H1 (cell line): Measurements from ENCODE around the gene RORB. TPM values are rescaled to one million over a fixed set of nuclear protein-coding genes. Genes with fewer than 3 reads are reported as not detected.
A peak's percentile ranks its signal among the peaks of the same experiment; 100 is the strongest.

Source experiments
- CTCF ChIA-PET: fragments of 300-600 bp; sonication (Branson Sonifier 250); formaldehyde crosslinking; loops from one replicate; lab custom pipeline; 2021; ENCODE audit not compliant: partially characterized antibody; lab: Charles Lee
- POLR2A ChIA-PET: fragments of 300-600 bp; sonication (Branson Sonifier 250); formaldehyde crosslinking; loops from one replicate; lab custom pipeline; 2021; ENCODE audit warnings: inconsistent platforms; ENCODE audit not compliant: partially characterized antibody; lab: Charles Lee
- DNase-seq, 2 experiments: peaks; one replicate each; pipeline versions ENCODE4 v3.0.0 to v3.0.0-alpha.2; 2010 to 2022; ENCODE audit warnings: low spot score in 2 of 2, low read depth in 1 of 2, mixed read lengths in 1 of 2
- FAIRE-seq: peaks from 2 replicates; lab custom pipeline; 2011; peaks lifted over from hg19 to GRCh38; lab: Jason Lieb, UNC
- H2AFZ ChIP-seq: 2 replicates; pipeline ENCODE4 v1.8.1; 2012; ENCODE audit warnings: low read length, inconsistent platforms
- H2AK5ac ChIP-seq: 2 replicates; pipeline ENCODE4 v1.6.1; 2013; ENCODE audit warnings: low read depth, low read length
- H2BK120ac ChIP-seq: replicated peaks from 2 replicates; pipeline ENCODE3; 2013; ENCODE audit warnings: low read depth, low read length, inconsistent platforms
- H2BK12ac ChIP-seq: 2 replicates; pipeline ENCODE4 v1.6.1; 2013; ENCODE audit warnings: low read depth, low read length
- H2BK15ac ChIP-seq: 2 replicates; pipeline ENCODE4 v1.6.1; 2013; ENCODE audit warnings: low read length
- H2BK20ac ChIP-seq: 2 replicates; pipeline ENCODE4 v1.6.1; 2013; ENCODE audit warnings: low read length
- H2BK5ac ChIP-seq: 2 replicates; pipeline ENCODE4 v1.6.1; 2013; ENCODE audit warnings: low read depth, low read length
- H3K14ac ChIP-seq: 2 replicates; pipeline ENCODE4 v1.6.1; 2013; ENCODE audit warnings: inconsistent platforms; ENCODE audit not compliant: insufficient read length
- H3K18ac ChIP-seq: 2 replicates; pipeline ENCODE4 v1.6.1; 2013; ENCODE audit warnings: low read length; ENCODE audit errors: extremely low read depth
- H3K23ac ChIP-seq: 2 replicates; pipeline ENCODE4 v1.6.1; 2013; ENCODE audit warnings: inconsistent platforms; ENCODE audit not compliant: insufficient read length
- H3K23me2 ChIP-seq: 2 replicates; pipeline ENCODE4 v1.6.1; 2013; ENCODE audit warnings: low read depth, low read length
- H3K27ac ChIP-seq: 2 replicates; pipeline ENCODE4 v1.6.1; 2011; ENCODE audit warnings: low read depth, low read length, inconsistent platforms
- H3K27me3 ChIP-seq, 4 experiments: replicated peaks in 1 of 4; 1 replicate in 1 of 4; 2 replicates in 3 of 4; pipeline versions ENCODE4 v1.6.1 to v1.8.1; 2011 to 2013; ENCODE audit warnings: low read length in 3 of 4, mild to moderate bottlenecking in 3 of 4, inconsistent platforms in 2 of 4, mixed read lengths in 2 of 4, moderate library complexity in 1 of 4; ENCODE audit not compliant: control insufficient read depth in 3 of 4, insufficient read depth in 3 of 4; ENCODE audit errors: extremely low read depth in 1 of 4
- H3K36me3 ChIP-seq, 4 experiments: 2 replicates each; pipeline versions ENCODE4 v1.6.1 to v1.8.1; 2011 to 2013; ENCODE audit warnings: mild to moderate bottlenecking in 4 of 4, low read length in 3 of 4, moderate library complexity in 2 of 4, control low read depth in 1 of 4, inconsistent platforms in 1 of 4; ENCODE audit not compliant: insufficient read depth in 4 of 4, control insufficient read depth in 2 of 4
- H3K4ac ChIP-seq: replicated peaks from 2 replicates; pipeline ENCODE3; 2013; ENCODE audit warnings: low read length, low read depth, mixed read lengths, inconsistent platforms; ENCODE audit not compliant: insufficient read length
- H3K4me1 ChIP-seq, 4 experiments: replicated peaks in 1 of 4; 1 replicate in 1 of 4; 2 replicates in 3 of 4; pipeline versions ENCODE4 v1.6.1 to v1.8.1; 2011 to 2013; ENCODE audit warnings: low read length in 3 of 4, inconsistent platforms in 2 of 4, mixed read lengths in 1 of 4; ENCODE audit not compliant: insufficient read depth in 4 of 4, control insufficient read depth in 3 of 4
- H3K4me2 ChIP-seq, 2 experiments: 2 replicates each; pipeline versions ENCODE4 v1.6.1 to v1.8.1; 2011 to 2013; ENCODE audit warnings: low read depth in 2 of 2, low read length in 2 of 2, control low read depth in 1 of 2, inconsistent platforms in 1 of 2, mild to moderate bottlenecking in 1 of 2; ENCODE audit not compliant: insufficient read depth in 1 of 2
- H3K4me3 ChIP-seq, 4 experiments: fragments of 200-600, 300-600 bp in 1 of 4; sonication (generic), shearing (Covaris generic), sonication (Bioruptor Twin) in 1 of 4; 2 replicates each; pipeline versions ENCODE4 v1.5.1 to v1.8.1; 2011 to 2016; ENCODE audit warnings: low read length in 4 of 4, low read depth in 3 of 4, control low read depth in 2 of 4, inconsistent platforms in 2 of 4, mild to moderate bottlenecking in 2 of 4, mixed read lengths in 1 of 4, moderate library complexity in 1 of 4; ENCODE audit not compliant: insufficient read depth in 2 of 4; ENCODE audit errors: extremely low read depth in 1 of 4
- H3K56ac ChIP-seq: replicated peaks from 2 replicates; pipeline ENCODE3; 2013; ENCODE audit warnings: low read depth, mild to moderate bottlenecking, mixed read lengths, low read length, inconsistent platforms; ENCODE audit not compliant: insufficient read length
- H3K79me1 ChIP-seq: 2 replicates; pipeline ENCODE4 v1.6.1; 2013; ENCODE audit warnings: low read depth, low read length, control low read depth
- H3K79me2 ChIP-seq, 2 experiments: 2 replicates each; pipeline versions ENCODE4 v1.6.1 to v1.8.1; 2012 to 2013; ENCODE audit warnings: low read length in 2 of 2, mild to moderate bottlenecking in 2 of 2, inconsistent platforms in 1 of 2; ENCODE audit not compliant: insufficient read depth in 2 of 2, control insufficient read depth in 1 of 2
- H3K9ac ChIP-seq, 4 experiments: replicated peaks in 1 of 4; 1 replicate in 1 of 4; 2 replicates in 3 of 4; pipeline versions ENCODE4 v1.6.1 to v1.8.1; 2011 to 2013; ENCODE audit warnings: low read depth in 3 of 4, low read length in 3 of 4, control low read depth in 2 of 4, mild to moderate bottlenecking in 2 of 4, moderate library complexity in 2 of 4, inconsistent platforms in 1 of 4; ENCODE audit errors: extremely low read depth in 1 of 4
- H3K9me3 ChIP-seq, 2 experiments: 2 replicates each; pipeline versions ENCODE4 v1.6.1 to v1.8.1; 2012 to 2013; ENCODE audit warnings: mild to moderate bottlenecking in 2 of 2, moderate library complexity in 2 of 2, control low read depth in 1 of 2, inconsistent platforms in 1 of 2, low read depth in 1 of 2, low read length in 1 of 2, mixed read lengths in 1 of 2; ENCODE audit not compliant: insufficient read depth in 2 of 2
- H4K20me1 ChIP-seq, 2 experiments: replicated peaks in 1 of 2; 2 replicates each; pipeline versions ENCODE3 to v1.8.1; 2011 to 2013; ENCODE audit warnings: inconsistent platforms in 2 of 2, low read length in 2 of 2, mild to moderate bottlenecking in 1 of 2; ENCODE audit not compliant: insufficient read depth in 2 of 2, control insufficient read depth in 1 of 2
- H4K5ac ChIP-seq: 2 replicates; pipeline ENCODE4 v1.6.1; 2013; ENCODE audit warnings: low read length, low read depth, mixed read lengths, inconsistent platforms; ENCODE audit not compliant: insufficient read length
- H4K8ac ChIP-seq: 2 replicates; pipeline ENCODE4 v1.8.0; 2013; ENCODE audit warnings: mild to moderate bottlenecking, moderate library complexity, low read length, inconsistent platforms; ENCODE audit not compliant: insufficient read depth; ENCODE audit errors: extremely low read depth
- H4K91ac ChIP-seq: replicated peaks from 2 replicates; pipeline ENCODE3; 2013; ENCODE audit warnings: low read length, mixed read lengths, inconsistent platforms; ENCODE audit not compliant: insufficient read length
- MAFK ChIP-seq: IDR thresholded peaks from 2 replicates; pipeline ENCODE4 v1.6.1; 2012; ENCODE audit warnings: low read depth, mild to moderate bottlenecking, improper control_type of control experiment, low read length
- SRF ChIP-seq: IDR thresholded peaks from 2 replicates; pipeline ENCODE4 v1.6.1; 2011; ENCODE audit warnings: mild to moderate bottlenecking, low read depth, low read length, moderate library complexity
- WGBS, 2 experiments: shearing (Covaris generic) in 1 of 2; methylation state at CpG; one replicate each; pipeline versions ENCODE4 v1.1.6 to v1.1.7; 2013 to 2015; ENCODE audit warnings: low lambda C conversion rate in 2 of 2, mixed read lengths in 2 of 2, inconsistent platforms in 1 of 2, low coverage in 1 of 2, missing lambda C conversion rate in 1 of 2; ENCODE audit not compliant: insufficient replicate concordance in 2 of 2, insufficient coverage in 1 of 2, insufficient read length in 1 of 2; ENCODE audit errors: extremely low coverage in 1 of 2, missing lambda C conversion rate in 1 of 2; 5-methylcytosine and 5-hydroxymethylcytosine counted together
- polyA plus RNA-seq, 7 experiments: library from polyadenylated mRNA; depleted of rRNA in 3 of 7; stranded (reverse) in 5 of 7; unstranded in 2 of 7; fragments of >200 nt in 5 of 7; fragments of 200-250 nt in 2 of 7; gene quantifications; 1 replicate in 5 of 7; 2 replicates in 1 of 7; 4 replicates in 1 of 7; pipeline versions ENCODE4 v1.2.1 to v1.2.3, GENCODE V29; 2011 to 2013; ENCODE audit warnings: missing spikeins in 2 of 7, mixed read lengths in 2 of 7
- total RNA-seq: library from RNA; stranded (reverse); fragmentation: NEBNext Ultra II Directional; extraction: Animal tissue kit (Norgen Biotek cat#: 25700); gene quantifications from 2 replicates; pipeline ENCODE4 v1.2.1, GENCODE V29; 2021

The RORB gene
- total and polyA plus RNA-seq, 2 of the 8 experiments (the other 6 are each of a cell fraction or from before 2014, with no cell fraction given), result 2.3 to 7.1 TPM

DNA sequence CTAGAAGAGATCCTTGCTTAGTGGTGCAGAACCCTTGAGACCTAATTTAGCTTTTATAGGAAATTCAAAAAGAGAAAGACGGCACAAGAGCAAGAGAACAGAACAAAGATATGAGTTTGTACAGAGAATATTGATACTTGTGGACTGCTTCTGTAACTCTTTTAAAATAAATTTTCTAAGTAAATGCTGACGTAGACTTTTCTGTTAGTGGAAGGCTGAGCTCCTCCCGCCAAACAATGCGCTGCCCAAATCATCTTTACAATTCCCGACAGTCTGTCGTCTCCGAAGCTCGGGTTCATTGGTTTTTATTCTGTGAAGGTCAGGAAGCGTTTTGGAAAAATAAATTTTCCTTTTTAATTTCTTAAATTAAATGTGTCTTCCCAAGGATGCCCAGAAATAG lies 22.3 kb downstream of the RORB start:
- Histone ChIP-seq H2BK12ac (no peak overlapping the region), H3K79me1 (no peaks in the 10 kb centered on the region), H3K56ac (no peak overlapping the region), H4K5ac (no peak overlapping the region), H3K4ac (no peak overlapping the region), H3K14ac (no peak overlapping the region), H2AFZ (no peak overlapping the region), H4K20me1 (no peaks in the 10 kb centered on the region), H2BK120ac (no peak overlapping the region), H2AK5ac (no peak overlapping the region), H3K4me3 (no peak overlapping the region), H3K4me2 (no peak overlapping the region), H4K91ac (no peak overlapping the region), H3K27me3 (no peaks in the 10 kb centered on the region), H3K27ac (no peak overlapping the region), H3K18ac (no peak overlapping the region), H3K9ac (no peak overlapping the region), H3K4me1 (peaks cover 0 to 4% (median 0%) of the 10 kb centered on the region in 4 experiments; a peak in 2 of 7 replicates), H4K8ac (no peak overlapping the region), H2BK20ac (no peak overlapping the region), H3K36me3 (no peaks in the 10 kb centered on the region), H3K23ac (no peak overlapping the region), H3K23me2 (no peaks in the 10 kb centered on the region), H2BK15ac (no peak overlapping the region), H3K79me2 (no peaks in the 10 kb centered on the region), H3K9me3 (no peaks in the 10 kb centered on the region), H2BK5ac (no peak overlapping the region)
- FAIRE-seq (no peak), DNase-seq (no peak)
- POLR2A ChIA-PET, result interaction anchor here (0.9 kb wide), 1 partner anchor 9 kb away, joined by 3 read pairs; no protein-coding TSS in a partner anchor
- TF ChIP-seq SRF (no peak), MAFK (peak; percentile 53; the same call in 1 of the 2 replicates)
- CTCF ChIA-PET, result interaction anchor here (2.2 kb wide), 2 partner anchors 9 to 13 kb away, joined by 6 to 9 read pairs; no protein-coding TSS in a partner anchor
- WGBS, 2 experiments, result 94% methylated on average over 9 of the region's 9 CpGs; no CpG with 5 or more reads in 1 of the 2 experiments
